Memory B cell (primary cell): ENCODE results near the gene FKBP9.
"Not testable (repeated sequence)": the region's sequence is repeated elsewhere in the genome, so short reads cannot be mapped to it uniquely, and the experiment has no call there.

Experiments
- ATAC-seq: fragments of 150-1000 bp; cut with Tn5 transposase; 2 replicates; pipeline ENCODE4 v1.10.0; 2021; ENCODE audit warnings: low read depth, mild to moderate bottlenecking, moderate library complexity
- DNase-seq, 2 donors: peaks; one replicate each; pipeline ENCODE4 v3.0.0; 2022; ENCODE audit warnings: low spot score in 2 of 2
- H3K27ac Mint-ChIP-seq: one replicate; pipeline ENCODE4 v1.8.0; 2022; ENCODE audit warnings: mild to moderate bottlenecking, moderate library complexity, mixed read lengths
- H3K27me3 Mint-ChIP-seq: one replicate; pipeline ENCODE4 v1.8.0; 2022; ENCODE audit warnings: mixed read lengths
- H3K36me3 Mint-ChIP-seq: one replicate; pipeline ENCODE4 v1.8.0; 2022; ENCODE audit warnings: mild to moderate bottlenecking, mixed read lengths
- H3K4me1 Mint-ChIP-seq: one replicate; pipeline ENCODE4 v1.8.0; 2022; ENCODE audit warnings: mixed read lengths
- H3K4me3 Mint-ChIP-seq: one replicate; pipeline ENCODE4 v1.8.0; 2022; ENCODE audit warnings: mild to moderate bottlenecking, moderate library complexity, mixed read lengths
- H3K9me3 Mint-ChIP-seq: one replicate; pipeline ENCODE4 v1.8.0; 2022; ENCODE audit warnings: mixed read lengths

Gene FKBP9

GRCh38 chr7:32977159-32977558, 19.9 kb downstream of the FKBP9 start:
- not testable (repeated sequence) for DNase-seq, H3K4me1 Mint-ChIP-seq, H3K4me3 Mint-ChIP-seq, H3K9me3 Mint-ChIP-seq, H3K27ac Mint-ChIP-seq, ATAC-seq, H3K27me3 Mint-ChIP-seq, H3K36me3 Mint-ChIP-seq

GRCh38 chr7:32979246-32979645, 22.0 kb downstream of the FKBP9 start:
- ATAC-seq, DNase-seq, H3K4me1 Mint-ChIP-seq, H3K27ac Mint-ChIP-seq, H3K9me3 Mint-ChIP-seq, H3K27me3 Mint-ChIP-seq, H3K4me3 Mint-ChIP-seq, H3K36me3 Mint-ChIP-seq: not testable (repeated sequence)

GRCh38 chr7:32979902-32980301, 22.7 kb downstream of the FKBP9 start:
- not testable (repeated sequence) for H3K9me3 Mint-ChIP-seq

GRCh38 chr7:32988148-32988547, 30.9 kb downstream of the FKBP9 start:
- not testable (repeated sequence) for H3K36me3 Mint-ChIP-seq, H3K27ac Mint-ChIP-seq, H3K9me3 Mint-ChIP-seq, H3K4me3 Mint-ChIP-seq, H3K27me3 Mint-ChIP-seq, H3K4me1 Mint-ChIP-seq, DNase-seq
- ATAC-seq, result peak; percentile 41

More at GRCh38 chr7:32979902-32980301, 22.7 kb downstream of the FKBP9 start:
- not testable (repeated sequence) for H3K36me3 Mint-ChIP-seq, H3K27ac Mint-ChIP-seq, H3K4me3 Mint-ChIP-seq, H3K27me3 Mint-ChIP-seq, H3K4me1 Mint-ChIP-seq, ATAC-seq, DNase-seq

GRCh38 chr7:32991068-32991585, 33.9 kb downstream of the FKBP9 start:
- H3K4me1 Mint-ChIP-seq, H3K9me3 Mint-ChIP-seq, H3K27me3 Mint-ChIP-seq, DNase-seq, H3K36me3 Mint-ChIP-seq, H3K4me3 Mint-ChIP-seq, ATAC-seq, H3K27ac Mint-ChIP-seq: not testable (repeated sequence)

- not testable (repeated sequence) for H3K27me3 Mint-ChIP-seq, H3K9me3 Mint-ChIP-seq, H3K27ac Mint-ChIP-seq, ATAC-seq, H3K4me1 Mint-ChIP-seq, H3K36me3 Mint-ChIP-seq, H3K4me3 Mint-ChIP-seq, DNase-seq
Observed at GRCh38 chr7:32991975-32992700, 34.9 kb downstream of the FKBP9 start.

- H3K27ac Mint-ChIP-seq, H3K9me3 Mint-ChIP-seq, H3K27me3 Mint-ChIP-seq, DNase-seq, H3K36me3 Mint-ChIP-seq, ATAC-seq, H3K4me3 Mint-ChIP-seq, H3K4me1 Mint-ChIP-seq: not testable (repeated sequence)
Observed at GRCh38 chr7:32992750-32993149, 35.5 kb downstream of the FKBP9 start.

- H3K9me3 Mint-ChIP-seq, H3K4me3 Mint-ChIP-seq, ATAC-seq, H3K36me3 Mint-ChIP-seq, DNase-seq, H3K4me1 Mint-ChIP-seq, H3K27me3 Mint-ChIP-seq, H3K27ac Mint-ChIP-seq: not testable (repeated sequence)
Observed at GRCh38 chr7:32997956-32998355, 40.7 kb downstream of the FKBP9 start.

- H3K4me3 Mint-ChIP-seq, H3K27ac Mint-ChIP-seq, ATAC-seq, H3K36me3 Mint-ChIP-seq, H3K4me1 Mint-ChIP-seq, H3K9me3 Mint-ChIP-seq, DNase-seq, H3K27me3 Mint-ChIP-seq: not testable (repeated sequence)
Observed at GRCh38 chr7:32998361-32999171, 41.3 kb downstream of the FKBP9 start.

GRCh38 chr7:32999380-32999779, 42.1 kb downstream of the FKBP9 start:
- H3K27me3 Mint-ChIP-seq, H3K36me3 Mint-ChIP-seq, H3K9me3 Mint-ChIP-seq, ATAC-seq, H3K4me1 Mint-ChIP-seq, H3K4me3 Mint-ChIP-seq, DNase-seq, H3K27ac Mint-ChIP-seq: not testable (repeated sequence)

GRCh38 chr7:33003111-33003510, 45.9 kb downstream of the FKBP9 start:
- not testable (repeated sequence) for H3K9me3 Mint-ChIP-seq, DNase-seq, ATAC-seq, H3K27ac Mint-ChIP-seq, H3K4me3 Mint-ChIP-seq, H3K27me3 Mint-ChIP-seq, H3K36me3 Mint-ChIP-seq, H3K4me1 Mint-ChIP-seq

GRCh38 chr7:33004104-33004616, 46.9 kb downstream of the FKBP9 start:
- H3K9me3 Mint-ChIP-seq, H3K4me3 Mint-ChIP-seq, H3K4me1 Mint-ChIP-seq, ATAC-seq, DNase-seq, H3K36me3 Mint-ChIP-seq, H3K27ac Mint-ChIP-seq, H3K27me3 Mint-ChIP-seq: not testable (repeated sequence)

GRCh38 chr7:33005193-33005592, 48.0 kb downstream of the FKBP9 start:
- H3K4me1 Mint-ChIP-seq, H3K27me3 Mint-ChIP-seq, H3K4me3 Mint-ChIP-seq, H3K27ac Mint-ChIP-seq, H3K9me3 Mint-ChIP-seq, ATAC-seq, H3K36me3 Mint-ChIP-seq, DNase-seq: not testable (repeated sequence)

- H3K27ac Mint-ChIP-seq, H3K4me1 Mint-ChIP-seq, ATAC-seq, H3K9me3 Mint-ChIP-seq, H3K27me3 Mint-ChIP-seq, H3K4me3 Mint-ChIP-seq, DNase-seq: not testable (repeated sequence)
- H3K36me3 Mint-ChIP-seq, result peaks cover 10% of the 10 kb centered on the region
Observed at GRCh38 chr7:33005690-33006089, 48.5 kb downstream of the FKBP9 start.
